Measurements from ENCODE around the gene RAB27A.

DNA sequence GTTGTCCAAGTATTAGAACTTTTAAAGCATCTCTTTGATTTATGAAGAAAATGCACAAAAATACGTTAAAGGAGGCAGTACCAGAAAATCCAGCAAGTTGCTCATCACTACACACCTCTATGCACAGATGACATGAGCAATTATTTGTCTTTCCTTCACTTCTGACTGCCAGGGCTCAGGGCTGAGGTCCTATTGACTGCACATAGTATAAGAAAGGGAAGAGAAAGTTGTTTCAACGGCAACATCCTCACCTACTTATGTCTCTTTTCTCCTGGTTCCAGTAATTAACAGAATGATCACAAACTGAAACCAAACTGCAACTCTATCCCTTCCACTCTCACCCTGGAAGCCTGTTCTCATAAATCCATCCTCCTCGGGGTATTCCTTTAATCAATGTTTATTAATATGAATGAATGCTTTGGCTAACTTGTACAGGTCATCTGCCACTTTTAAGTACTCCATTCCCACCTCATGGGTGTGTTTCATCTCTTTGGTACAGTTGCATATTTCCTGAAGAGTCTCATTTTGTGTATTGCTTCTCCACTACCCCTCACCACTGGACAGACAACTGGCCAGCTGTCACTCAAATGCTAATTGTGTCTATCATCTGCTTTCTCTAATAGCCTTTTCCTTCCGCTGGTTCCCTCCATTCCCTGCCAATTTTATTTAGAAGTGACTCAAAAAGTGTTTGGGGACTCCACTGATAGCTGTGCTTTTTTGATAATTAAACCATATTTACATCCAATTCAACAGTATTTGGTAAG, 34.5 kb downstream of the RAB27A start:
- TF ChIP-seq, protein P1, sequence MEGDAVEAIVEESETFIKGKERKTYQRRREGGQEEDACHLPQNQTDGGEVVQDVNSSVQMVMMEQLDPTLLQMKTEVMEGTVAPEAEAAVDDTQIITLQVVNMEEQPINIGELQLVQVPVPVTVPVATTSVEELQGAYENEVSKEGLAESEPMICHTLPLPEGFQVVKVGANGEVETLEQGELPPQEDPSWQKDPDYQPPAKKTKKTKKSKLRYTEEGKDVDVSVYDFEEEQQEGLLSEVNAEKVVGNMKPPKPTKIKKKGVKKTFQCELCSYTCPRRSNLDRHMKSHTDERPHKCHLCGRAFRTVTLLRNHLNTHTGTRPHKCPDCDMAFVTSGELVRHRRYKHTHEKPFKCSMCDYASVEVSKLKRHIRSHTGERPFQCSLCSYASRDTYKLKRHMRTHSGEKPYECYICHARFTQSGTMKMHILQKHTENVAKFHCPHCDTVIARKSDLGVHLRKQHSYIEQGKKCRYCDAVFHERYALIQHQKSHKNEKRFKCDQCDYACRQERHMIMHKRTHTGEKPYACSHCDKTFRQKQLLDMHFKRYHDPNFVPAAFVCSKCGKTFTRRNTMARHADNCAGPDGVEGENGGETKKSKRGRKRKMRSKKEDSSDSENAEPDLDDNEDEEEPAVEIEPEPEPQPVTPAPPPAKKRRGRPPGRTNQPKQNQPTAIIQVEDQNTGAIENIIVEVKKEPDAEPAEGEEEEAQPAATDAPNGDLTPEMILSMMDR (IDR thresholded peaks at IDR 0.05), result no peak
- no peak for TF ChIP-seq POLR2A (IDR thresholded peaks at IDR 0.05)
